ENCODE measurements around the gene TRAPPC2.

- TF ChIP-seq CTCF (conservative IDR thresholded peaks at IDR 0.05; ENCODE audit: low read depth, low read length): no peak
- TF ChIP-seq POLR2A (IDR thresholded peaks at IDR 0.05; ENCODE audit: low read depth, low read length): no peak
- no peak for TF ChIP-seq ELK1 (IDR thresholded peaks at IDR 0.05; ENCODE audit: borderline replicate concordance, low read depth, low read length)
- TF ChIP-seq MAZ (IDR thresholded peaks at IDR 0.05; ENCODE audit: borderline replicate concordance, low read depth, low read length): no peak
- TF ChIP-seq SMC3 (IDR thresholded peaks at IDR 0.05; ENCODE audit: low read depth, low read length): no peak
- TF ChIP-seq RFX5 (IDR thresholded peaks at IDR 0.05; ENCODE audit: low read depth, low read length): no peak
- no peak for TF ChIP-seq RAD21 (IDR thresholded peaks at IDR 0.05; ENCODE audit: low read length)
- no peak for TF ChIP-seq CEBPB (IDR thresholded peaks at IDR 0.05; ENCODE audit: low read depth, low read length)
- TF ChIP-seq MXI1 (IDR thresholded peaks at IDR 0.05; ENCODE audit: borderline replicate concordance, low read depth, low read length): no peak
- no peak for TF ChIP-seq MAFK (IDR thresholded peaks at IDR 0.05; ENCODE audit: low read depth, low read length)
- TF ChIP-seq USF2 (IDR thresholded peaks at IDR 0.05; ENCODE audit: low read depth, low read length): no peak
- no peak for TF ChIP-seq BHLHE40 (IDR thresholded peaks at IDR 0.05; ENCODE audit: low read depth, low read length)
These were observed 50.1 kb downstream of the TRAPPC2 start for GRCh38 chrX:13684361-13684760.
